Loucy (cell line): ENCODE measurements around the gene VAT1L.

Source experiments
- CTCF ChIP-seq: fragments of 200-600 bp; sonication (generic); conservative IDR thresholded peaks from 2 replicates; pipeline ENCODE4 v1.5.1; 2014; ENCODE audit warnings: mild to moderate bottlenecking, antibody characterized with exemption, low read length
- EZH2phosphoT487 ChIP-seq: fragments of 200-600 bp; IDR thresholded peaks from 2 replicates; pipeline ENCODE4 v1.6.1; 2018; ENCODE audit warnings: antibody characterized with exemption, mild to moderate bottlenecking, moderate library complexity, borderline replicate concordance

GRCh38 chr16:77812856-77813500 is 24.6 kb downstream of the VAT1L start:
- TF ChIP-seq CTCF (no peak), EZH2phosphoT487 (no peak)
